CD4-positive, alpha-beta T cell treated with Interleukin-6 for 4 hours (primary cell): Measurements from ENCODE around the gene CDH4.

Experiments
- DNase-seq: peaks from one replicate; pipeline ENCODE4 v3.0.0-alpha.2; 2020; ENCODE audit warnings: mixed read lengths

CDH4 gene

GRCh38 chr20:61815176-61815575 is 563.1 kb downstream of the CDH4 start:
- no peak for DNase-seq

- no peak for DNase-seq
These were observed 563.6 kb downstream of the CDH4 start for GRCh38 chr20:61815678-61816077.

GRCh38 chr20:61816606-61817460 is 564.8 kb downstream of the CDH4 start:
- DNase-seq = no peak

DNA sequence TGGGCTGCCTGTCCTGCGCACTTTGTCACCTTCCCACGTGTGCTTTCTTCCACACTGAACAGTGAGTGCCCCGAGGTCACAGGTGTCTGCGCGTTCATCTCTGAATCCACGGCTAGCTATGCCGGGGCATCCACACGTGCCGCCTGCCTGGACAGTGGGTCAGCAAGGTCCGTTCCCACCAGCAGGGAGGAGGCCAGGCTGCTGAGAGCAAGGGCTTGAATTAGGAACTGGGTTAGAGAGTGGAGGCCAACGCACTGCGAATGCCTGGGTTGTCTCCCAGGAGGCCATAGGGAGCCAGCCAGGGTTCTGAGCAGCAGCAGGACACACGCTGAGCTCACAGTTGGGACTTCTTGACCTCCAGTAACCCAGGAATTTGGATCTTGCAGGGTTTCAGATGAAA is 565.5 kb downstream of the CDH4 start:
- DNase-seq = no peak

DNA sequence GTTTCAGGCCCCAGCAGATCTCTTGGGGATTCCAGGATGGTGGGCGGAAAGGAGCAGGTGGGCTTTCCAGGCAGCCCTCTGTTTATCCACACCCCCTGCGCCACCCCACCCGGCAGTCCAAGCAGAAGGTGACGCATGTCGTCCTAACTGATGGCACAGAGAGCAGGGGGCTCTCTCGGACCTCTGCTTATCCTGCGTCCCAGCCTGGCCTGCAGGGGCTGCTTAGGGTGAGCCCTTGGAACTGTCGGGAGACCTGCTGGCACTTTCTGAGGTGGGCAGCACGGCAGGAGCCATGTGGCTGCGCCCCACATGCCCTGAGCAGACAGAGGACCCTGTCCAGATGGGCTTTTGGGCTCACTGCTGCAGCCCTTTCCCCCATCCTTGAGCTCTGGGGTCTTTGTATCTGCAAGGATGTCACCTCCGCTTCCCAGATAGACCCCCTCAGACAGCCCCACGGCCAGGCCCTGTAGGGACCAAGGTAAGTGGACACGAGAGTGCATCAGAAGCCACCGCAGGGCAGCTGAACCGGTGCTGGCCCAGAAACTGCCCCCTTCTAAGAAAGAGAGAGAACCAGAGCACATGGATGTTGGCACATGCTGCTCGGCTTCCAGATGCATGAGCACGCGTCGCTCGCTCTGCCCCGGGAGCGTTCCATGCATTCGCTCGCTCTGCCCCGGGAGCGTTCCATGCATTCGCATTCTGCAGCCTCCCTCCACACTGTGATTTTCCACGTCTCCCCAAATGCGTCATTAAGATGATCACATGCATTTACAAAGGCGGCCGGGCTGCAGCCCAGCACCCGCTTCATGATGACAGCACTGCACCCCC is 566.9 kb downstream of the CDH4 start:
- DNase-seq = no peak

DNA sequence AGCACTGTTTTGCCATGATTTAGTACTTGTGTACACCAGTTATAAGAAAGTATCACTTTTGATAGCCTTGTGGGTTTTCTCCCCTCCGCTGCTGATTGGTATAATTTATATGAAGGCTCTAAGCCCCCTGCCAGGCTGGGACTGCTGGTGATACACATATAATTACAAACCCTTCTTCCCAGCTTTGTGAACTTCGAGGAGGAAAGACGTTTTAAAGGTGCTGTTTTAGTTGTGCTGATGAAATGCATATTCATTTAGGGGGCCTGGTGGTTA is 567.4 kb downstream of the CDH4 start:
- no peak for DNase-seq

- DNase-seq = no peak
These were observed 568.1 kb downstream of the CDH4 start for GRCh38 chr20:61819921-61820825.

DNA sequence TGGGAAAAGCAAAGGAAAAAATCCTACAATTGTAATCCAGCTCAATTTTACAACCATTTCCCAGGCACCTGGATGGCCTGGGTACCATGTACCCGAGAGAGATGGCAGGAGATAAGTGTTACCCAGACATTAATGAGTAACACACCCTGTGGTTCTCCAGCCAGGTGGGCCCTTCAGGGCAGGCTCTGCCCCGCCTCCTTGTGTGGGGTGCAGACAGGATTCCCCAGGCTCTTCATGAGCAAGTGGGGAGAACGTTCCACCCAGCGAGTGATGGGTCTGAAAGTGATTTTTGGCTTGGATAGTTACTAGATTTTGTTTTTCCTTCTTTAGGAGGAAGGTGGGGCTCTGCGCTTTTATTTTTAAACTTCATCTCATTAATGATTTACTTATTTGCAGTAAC is 569.7 kb downstream of the CDH4 start:
- DNase-seq = no peak

DNA sequence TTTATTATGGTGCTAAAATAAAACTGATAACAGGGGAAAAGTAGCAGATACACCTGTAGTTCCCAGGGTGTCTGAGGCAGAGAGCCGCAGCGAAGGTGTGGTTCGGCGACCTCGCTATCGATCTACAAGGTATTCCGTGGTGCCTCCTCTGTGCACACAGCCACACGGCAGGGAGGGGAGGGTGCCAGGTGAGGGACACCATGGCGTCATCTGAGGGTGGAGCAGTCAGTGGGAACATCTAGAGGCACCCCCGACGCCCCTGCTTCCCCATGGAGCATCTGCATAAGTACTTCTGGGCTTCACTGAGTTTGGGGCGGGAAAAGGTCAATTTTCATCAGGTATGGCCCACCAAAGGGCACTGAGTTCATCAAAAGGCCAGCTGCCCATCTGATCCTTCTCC is 570.3 kb downstream of the CDH4 start:
- no peak for DNase-seq

DNA sequence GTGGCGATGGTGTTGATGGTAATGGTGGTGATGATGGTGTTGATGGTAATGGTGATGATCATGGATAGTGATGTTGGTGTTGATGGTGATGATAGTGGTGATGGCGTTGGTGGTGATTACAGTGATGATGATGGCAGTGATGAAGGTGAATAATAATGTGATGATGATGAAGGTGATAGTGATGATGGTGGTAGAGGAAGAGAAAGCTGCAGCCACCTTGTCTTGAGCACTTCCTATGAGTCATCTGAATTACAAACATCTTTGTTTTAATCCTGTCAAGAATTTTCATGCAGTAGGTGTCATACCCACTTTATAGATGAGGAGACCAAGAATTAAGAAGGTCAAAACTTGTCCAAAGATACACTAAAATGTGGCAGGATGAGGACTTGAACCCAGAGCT is 571.2 kb downstream of the CDH4 start:
- DNase-seq = no peak

DNA sequence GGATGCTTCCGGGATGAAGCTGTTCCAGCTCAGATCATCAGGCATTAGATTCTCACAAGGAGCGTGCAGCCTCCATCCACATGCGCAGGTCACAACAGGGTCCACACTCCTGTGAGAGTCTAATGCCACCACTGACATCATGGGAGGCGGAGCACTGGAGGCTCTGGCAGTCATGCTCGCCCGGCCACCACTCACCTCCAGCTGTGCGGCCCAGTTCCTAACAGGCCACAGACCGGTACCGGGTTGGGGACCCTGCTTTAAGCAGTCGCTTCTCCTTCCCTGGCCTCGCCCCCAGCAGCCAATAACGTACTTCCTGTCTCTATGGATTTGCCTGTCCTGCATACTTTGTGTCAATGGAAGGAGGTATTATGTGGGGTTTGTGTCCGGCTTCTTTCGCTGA is 576.8 kb downstream of the CDH4 start:
- DNase-seq = no peak

GRCh38 chr20:61829526-61829925 is 577.5 kb downstream of the CDH4 start:
- DNase-seq = no peak

- no peak for DNase-seq
These were observed 578.3 kb downstream of the CDH4 start for GRCh38 chr20:61830241-61830930.

GRCh38 chr20:61830991-61831390 is 578.9 kb downstream of the CDH4 start:
- DNase-seq = no peak

GRCh38 chr20:61832181-61832580 is 580.1 kb downstream of the CDH4 start:
- no peak for DNase-seq

DNA sequence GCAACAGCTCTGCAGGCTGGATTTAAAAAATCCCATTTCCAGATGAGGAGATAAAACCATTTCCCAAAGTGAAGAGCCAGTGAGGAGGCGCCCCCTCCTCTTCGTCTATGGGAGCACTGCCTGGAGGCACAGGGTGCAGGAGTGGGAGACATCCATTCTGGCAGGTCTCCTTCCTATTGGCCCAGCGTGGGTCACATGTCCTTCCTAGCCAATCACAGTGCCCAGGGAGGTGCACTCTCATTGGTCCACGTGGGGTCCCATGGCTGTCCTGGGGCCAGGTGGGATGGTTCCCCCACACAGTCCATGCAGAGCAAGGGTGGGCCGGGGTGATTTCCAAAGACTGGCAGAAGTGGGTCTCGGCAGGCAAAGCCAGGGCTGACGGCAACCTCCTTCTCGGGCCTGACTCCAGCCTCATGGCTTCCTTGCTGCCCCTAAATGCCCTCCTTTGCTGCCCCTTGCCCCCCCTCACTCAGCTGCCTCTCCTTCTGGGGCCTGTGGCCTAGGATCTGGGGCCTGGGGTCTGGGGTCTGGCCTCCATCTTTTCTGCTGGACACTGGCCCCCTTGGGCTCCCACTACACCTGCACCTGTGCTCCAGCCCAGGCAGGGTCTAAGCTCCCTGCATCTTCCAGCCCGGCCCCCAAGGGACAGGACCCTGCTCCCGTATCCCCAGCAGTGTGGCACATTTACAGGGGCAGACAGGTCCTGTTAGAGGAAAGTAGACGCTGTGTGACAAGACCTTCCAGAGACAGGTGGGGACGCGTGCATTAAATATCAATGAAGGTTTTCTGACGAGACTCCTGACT is 581.9 kb downstream of the CDH4 start:
- no peak for DNase-seq

DNA sequence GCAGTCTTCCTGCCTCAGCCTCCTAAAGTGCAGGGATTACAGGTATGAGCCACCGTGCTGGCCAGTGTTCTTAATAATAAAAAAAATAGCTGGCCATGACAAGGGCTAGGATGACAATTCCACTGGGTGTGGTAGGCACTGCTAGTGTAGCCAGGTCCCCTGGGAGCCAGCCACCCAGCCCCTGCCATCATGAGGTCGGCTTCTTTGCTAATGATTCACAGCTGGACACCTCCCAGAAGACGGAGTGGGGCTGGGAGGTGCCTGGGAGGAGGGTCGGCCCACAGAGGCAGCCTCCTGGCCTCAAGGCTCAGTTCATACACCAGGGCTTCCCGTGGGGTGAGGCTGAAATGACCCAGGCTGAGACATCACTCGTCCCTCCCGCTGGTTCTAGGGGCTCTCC is 583.2 kb downstream of the CDH4 start:
- DNase-seq = no peak

- DNase-seq = no peak
These were observed 583.8 kb downstream of the CDH4 start for GRCh38 chr20:61835791-61836350.

DNA sequence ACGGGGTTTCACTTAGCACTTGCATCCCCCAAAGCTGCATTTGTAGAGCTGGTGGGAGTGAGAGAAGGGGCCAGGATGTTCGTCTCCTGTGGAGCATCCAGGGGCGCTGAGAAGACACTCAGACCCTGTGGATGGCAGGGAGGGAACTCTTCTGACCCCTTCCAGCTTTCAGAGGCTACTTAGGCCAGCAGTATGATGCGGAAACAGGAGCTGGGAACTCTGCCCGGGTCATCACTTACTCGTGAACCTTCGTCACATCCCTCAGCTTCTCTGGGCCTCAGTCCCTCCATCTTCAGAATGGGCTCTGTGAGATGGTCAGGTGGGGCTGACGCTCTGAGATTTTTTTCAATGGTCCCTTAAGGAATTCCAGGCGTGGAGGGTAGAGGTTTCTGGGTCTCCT is 585.1 kb downstream of the CDH4 start:
- no peak for DNase-seq

DNA sequence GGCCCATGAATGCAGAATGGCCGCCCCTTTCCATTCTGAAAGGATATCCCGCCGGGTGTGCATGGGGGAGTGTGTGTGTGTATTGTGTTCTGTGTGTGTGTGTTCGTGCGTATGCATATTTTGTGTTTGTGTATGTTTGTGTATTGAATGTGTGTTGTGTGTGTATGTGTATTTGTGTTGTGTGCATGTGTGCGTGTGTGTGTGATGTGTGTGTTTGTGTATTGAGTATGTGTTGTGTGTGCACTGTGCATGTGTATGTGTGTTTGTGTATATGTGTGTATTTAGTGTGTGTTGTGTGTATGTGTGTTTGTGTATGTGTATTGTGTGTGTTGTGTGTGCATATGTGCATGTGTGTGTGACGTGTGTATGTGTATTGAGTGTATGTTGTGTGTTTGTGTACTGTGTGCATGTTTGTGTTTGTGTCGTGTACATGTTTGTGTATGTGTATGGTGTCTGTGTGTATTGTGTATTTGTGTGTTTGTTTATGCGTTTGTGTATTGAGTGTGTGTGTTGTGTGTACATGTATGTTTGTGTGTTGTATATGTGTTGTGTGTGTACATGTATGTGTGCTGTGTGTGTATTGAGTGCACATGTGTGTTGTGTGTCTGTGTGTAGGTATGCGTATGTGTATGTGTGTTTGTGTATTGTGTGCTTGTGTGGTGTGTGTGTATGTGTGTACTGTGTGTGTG is 587.3 kb downstream of the CDH4 start:
- no peak for DNase-seq
